PC-9 (cell line): ENCODE measurements around the gene ALG12. TPM values are rescaled to one million over a fixed set of nuclear protein-coding genes. Genes with fewer than 3 reads are reported as not detected.

ENCODE experiments used
- BruUV-seq: library from RNA; stranded (reverse); fragments of 400-500 nt; replicated peaks from 2 replicates; lab custom pipeline; 2021; lab: Mats Ljungman, UMichigan
- CTCF ChIA-PET: fragments of 300-600 bp; sonication (Branson Sonifier 250); formaldehyde crosslinking; loops from one replicate; lab custom pipeline; 2022; ENCODE audit warnings: antibody characterized with exemption; lab: Charles Lee
- POLR2A ChIA-PET: fragments of 300-600 bp; sonication (Branson Sonifier 250); formaldehyde crosslinking; loops from one replicate; lab custom pipeline; 2022; ENCODE audit warnings: antibody characterized with exemption; ENCODE audit not compliant: unreplicated experiment; lab: Charles Lee
- DNase-seq, 2 experiments: peaks; one replicate each; pipeline versions ENCODE4 v3.0.0 to v3.0.0-alpha.2; 2015 to 2022; ENCODE audit warnings: mixed read lengths in 1 of 2
- H2AFZ ChIP-seq: fragments of 200-600 bp; sonication (generic); 2 replicates; pipeline ENCODE4 v1.8.1; 2017; ENCODE audit warnings: antibody characterized with exemption
- H3F3A ChIP-seq: fragments of 200-600 bp; sonication (generic); 2 replicates; pipeline ENCODE4 v1.8.1; 2017; ENCODE audit warnings: antibody characterized with exemption, mild to moderate bottlenecking, low read depth; ENCODE audit not compliant: insufficient read depth
- H3K27ac ChIP-seq: fragments of 200-600 bp; sonication (generic); 2 replicates; pipeline ENCODE4 v1.6.1; 2016; ENCODE audit warnings: mixed run types
- H3K27me3 ChIP-seq: fragments of 200-600 bp; sonication (generic); 2 replicates; pipeline ENCODE4 v1.6.1; 2016; ENCODE audit warnings: low read depth, mixed run types; ENCODE audit not compliant: insufficient read depth
- H3K36me3 ChIP-seq: fragments of 200-600 bp; sonication (generic); 2 replicates; pipeline ENCODE4 v1.6.1; 2016; ENCODE audit warnings: low read depth, mixed run types
- H3K4me1 ChIP-seq: fragments of 200-600 bp; sonication (generic); replicated peaks from 2 replicates; pipeline ENCODE4 v1.6.1; 2016; ENCODE audit warnings: mixed run types; ENCODE audit not compliant: insufficient read depth
- H3K4me2 ChIP-seq: fragments of 200-600 bp; sonication (generic); 2 replicates; pipeline ENCODE4 v1.6.1; 2017; ENCODE audit warnings: mixed run types
- H3K4me3 ChIP-seq: fragments of 200-600 bp; sonication (generic); 2 replicates; pipeline ENCODE4 v1.6.1; 2016; ENCODE audit warnings: mixed run types
- H3K79me2 ChIP-seq: fragments of 200-600 bp; sonication (generic); 2 replicates; pipeline ENCODE4 v1.6.1; 2017; ENCODE audit warnings: low read depth, mixed run types
- H3K9me2 ChIP-seq: fragments of 200-600 bp; sonication (generic); 2 replicates; pipeline ENCODE4 v1.8.1; 2017; ENCODE audit warnings: mild to moderate bottlenecking; ENCODE audit not compliant: insufficient read depth
- H3K9me3 ChIP-seq: fragments of 200-600 bp; sonication (generic); 2 replicates; pipeline ENCODE4 v1.8.1; 2016; ENCODE audit warnings: low read depth; ENCODE audit not compliant: insufficient read depth
- H4K20me1 ChIP-seq: fragments of 200-600 bp; sonication (generic); 2 replicates; pipeline ENCODE4 v1.8.1; 2017; ENCODE audit not compliant: insufficient read depth
- CTCF ChIP-seq: fragments of 200-600 bp; sonication (generic); conservative IDR thresholded peaks from 2 replicates; pipeline ENCODE4 v1.6.1; 2017; ENCODE audit warnings: mixed run types, antibody characterized with exemption, mild to moderate bottlenecking, moderate library complexity
- EZH2 ChIP-seq: fragments of 200-600 bp; sonication (generic); IDR thresholded peaks from 2 replicates; pipeline ENCODE4 v1.8.0; 2017; ENCODE audit warnings: antibody characterized with exemption, low read depth
- intact Hi-C: fragments of 100-400 bp; cut with micrococcal nuclease; formaldehyde crosslinking; loops from one replicate; pipeline ENCODE4 v1.10.0; 2022; ENCODE audit not compliant: unreplicated experiment
- microRNA-seq: library from miRNA; unstranded; fragments of <30 nt; microRNA quantifications from one replicate; pipeline ENCODE4 v1.2.0, GENCODE V29; 2021; ENCODE audit warnings: borderline number of aligned reads, borderline replicate concordance
- total RNA-seq: library from RNA; stranded (reverse); gene quantifications from 2 replicates; pipeline ENCODE4 v1.2.3, GENCODE V29; 2021

The ALG12 gene
- total RNA-seq, 1 experiment from 2014 or later, result 16.8 TPM

GRCh38 chr22:49850959-49851802 is 67.1 kb downstream of the ALG12 start:
- Histone ChIP-seq H3K27ac (no peak overlapping the region), H3K9me3 (no peaks in the 10 kb centered on the region), H3K4me2 (no peak overlapping the region), H3K79me2 (peaks cover 21% of the 10 kb centered on the region), H2AFZ (no peak overlapping the region), H3K36me3 (no peaks in the 10 kb centered on the region), H3K4me3 (no peak overlapping the region), H4K20me1 (peaks cover 18% of the 10 kb centered on the region), H3K9me2 (no peaks in the 10 kb centered on the region), H3K27me3 (no peaks in the 10 kb centered on the region), H3K4me1 (peaks cover 24% of the 10 kb centered on the region), H3F3A (peaks cover 42% of the 10 kb centered on the region)
- intact Hi-C loops, result loop anchor here (5.0 kb wide), 1 partner anchor 34 kb away; no protein-coding TSS in a partner anchor
- no peak for DNase-seq
- CTCF ChIA-PET, result no interaction called here
- BruUV-seq, result no TSS peak
- TF ChIP-seq CTCF, result no peak
- no peak for TF ChIP-seq EZH2
- POLR2A ChIA-PET, result no interaction called here

Small RNAs within 50 kb of the gene (microRNA-seq; reads per million reads assigned to microRNA genes)
- 2.0 reads per million for gene MIR6821

Other genes with a start within 250 kb of the ALG12 start
- 28.5 and 30.9 TPM in 2 replicates for gene BRD1, start 90.6 kb downstream of the ALG12 start, total RNA-seq
- 18.2 and 21.4 TPM in 2 replicates for gene ZBED4, start 64.6 kb downstream of the ALG12 start, total RNA-seq
- gene CRELD2, start 196 bp upstream of the ALG12 start, total RNA-seq, result 30.7 and 34.1 TPM in 2 replicates
- 67.0 and 84.8 TPM in 2 replicates for gene PIM3, start 42.3 kb upstream of the ALG12 start, total RNA-seq
- not detected in 2 replicates for gene IL17REL, start 94.3 kb upstream of the ALG12 start, total RNA-seq
- gene TTLL8, start 139.9 kb upstream of the ALG12 start, total RNA-seq, result not detected in 2 replicates
- not detected in 2 replicates for gene MLC1, start 167.0 kb upstream of the ALG12 start, total RNA-seq
- gene MOV10L1, start 171.6 kb upstream of the ALG12 start, total RNA-seq, result not detected in 2 replicates